PC-9 (cell line): ENCODE data around the gene PHC3.

ENCODE experiments used
- EZH2 ChIP-seq: fragments of 200-600 bp; sonication (generic); IDR thresholded peaks from 2 replicates; pipeline ENCODE4 v1.8.0; 2017; ENCODE audit warnings: antibody characterized with exemption, low read depth
- TF ChIP-seq, protein P1 (sequence below): fragments of 200-600 bp; sonication (generic); conservative IDR thresholded peaks from 2 replicates; pipeline ENCODE4 v1.6.1; 2017; ENCODE audit warnings: mixed run types, antibody characterized with exemption, mild to moderate bottlenecking, moderate library complexity

- TF ChIP-seq, protein P1, sequence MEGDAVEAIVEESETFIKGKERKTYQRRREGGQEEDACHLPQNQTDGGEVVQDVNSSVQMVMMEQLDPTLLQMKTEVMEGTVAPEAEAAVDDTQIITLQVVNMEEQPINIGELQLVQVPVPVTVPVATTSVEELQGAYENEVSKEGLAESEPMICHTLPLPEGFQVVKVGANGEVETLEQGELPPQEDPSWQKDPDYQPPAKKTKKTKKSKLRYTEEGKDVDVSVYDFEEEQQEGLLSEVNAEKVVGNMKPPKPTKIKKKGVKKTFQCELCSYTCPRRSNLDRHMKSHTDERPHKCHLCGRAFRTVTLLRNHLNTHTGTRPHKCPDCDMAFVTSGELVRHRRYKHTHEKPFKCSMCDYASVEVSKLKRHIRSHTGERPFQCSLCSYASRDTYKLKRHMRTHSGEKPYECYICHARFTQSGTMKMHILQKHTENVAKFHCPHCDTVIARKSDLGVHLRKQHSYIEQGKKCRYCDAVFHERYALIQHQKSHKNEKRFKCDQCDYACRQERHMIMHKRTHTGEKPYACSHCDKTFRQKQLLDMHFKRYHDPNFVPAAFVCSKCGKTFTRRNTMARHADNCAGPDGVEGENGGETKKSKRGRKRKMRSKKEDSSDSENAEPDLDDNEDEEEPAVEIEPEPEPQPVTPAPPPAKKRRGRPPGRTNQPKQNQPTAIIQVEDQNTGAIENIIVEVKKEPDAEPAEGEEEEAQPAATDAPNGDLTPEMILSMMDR: no peak
- no peak for TF ChIP-seq EZH2
Observed at GRCh38 chr3:170178651-170179050, 2.9 kb downstream of the PHC3 start.
